PFSK-1 (cell line): ENCODE measurements around the gene CASS4.

Experiments
- FOXP2 ChIP-seq: optimal IDR thresholded peaks from 2 replicates; pipeline ENCODE3; 2011; ENCODE audit warnings: borderline replicate concordance, control low read depth, inconsistent platforms; ENCODE audit not compliant: insufficient read depth; ENCODE audit errors: extremely low read length, extremely low read depth
- POLR2AphosphoS5 ChIP-seq: IDR thresholded peaks from 2 replicates; pipeline ENCODE4 v1.6.1; 2012; ENCODE audit warnings: low read depth, mild to moderate bottlenecking, control low read depth, low read length, moderate library complexity
- REST ChIP-seq, 2 experiments: IDR thresholded peaks; 2 replicates each; pipeline versions ENCODE4 v1.6.1 to v1.8.0; 2011 to 2012; ENCODE audit warnings: low read depth in 2 of 2, low read length in 2 of 2, control low read depth in 1 of 2, inconsistent platforms in 1 of 2, mild to moderate bottlenecking in 1 of 2, moderate library complexity in 1 of 2; ENCODE audit not compliant: insufficient read depth in 1 of 2
- SIN3A ChIP-seq: IDR thresholded peaks from 2 replicates; pipeline ENCODE4 v1.6.1; 2012; ENCODE audit warnings: mild to moderate bottlenecking, low read length, moderate library complexity, borderline replicate concordance; ENCODE audit not compliant: insufficient read depth
- TAF1 ChIP-seq: IDR thresholded peaks from 2 replicates; pipeline ENCODE4 v1.6.1; 2012; ENCODE audit warnings: low read length, control low read depth, borderline replicate concordance; ENCODE audit not compliant: insufficient read depth

CASS4 gene

GRCh38 chr20:56378386-56378785 lies 33.7 kb upstream of the CASS4 start:
- TF ChIP-seq REST (IDR thresholded peaks at IDR 0.05; ENCODE audit: insufficient read depth in 1 of 2, low read depth in 2 of 2, low read length in 2 of 2) (no peak), TAF1 (no peak)

GRCh38 chr20:56380375-56380774 lies 31.7 kb upstream of the CASS4 start:
- TF ChIP-seq REST (IDR thresholded peaks at IDR 0.05; ENCODE audit: insufficient read depth in 1 of 2, low read depth in 2 of 2, low read length in 2 of 2) (no peak), TAF1 (no peak), FOXP2 (no peak), SIN3A (no peak), POLR2AphosphoS5 (no peak)

- TF ChIP-seq TAF1 = no peak
Observed at GRCh38 chr20:56381501-56381900, 30.6 kb upstream of the CASS4 start.

- no peak for TF ChIP-seq REST (IDR thresholded peaks at IDR 0.05; ENCODE audit: insufficient read depth in 1 of 2, low read depth in 2 of 2, low read length in 2 of 2)
- TF ChIP-seq POLR2AphosphoS5 = no peak
- TF ChIP-seq TAF1 = no peak
- TF ChIP-seq SIN3A = no peak
- no peak for TF ChIP-seq FOXP2
Observed at GRCh38 chr20:56382696-56383095, 29.4 kb upstream of the CASS4 start.

GRCh38 chr20:56383334-56383733 lies 28.7 kb upstream of the CASS4 start:
- TF ChIP-seq FOXP2 = no peak
- no peak for TF ChIP-seq POLR2AphosphoS5
- no peak for TF ChIP-seq TAF1
- TF ChIP-seq REST (IDR thresholded peaks at IDR 0.05; ENCODE audit: insufficient read depth in 1 of 2, low read depth in 2 of 2, low read length in 2 of 2) = no peak
- TF ChIP-seq SIN3A = no peak

- no peak for TF ChIP-seq POLR2AphosphoS5
- no peak for TF ChIP-seq SIN3A
- no peak for TF ChIP-seq FOXP2
- TF ChIP-seq TAF1 = no peak
- no peak for TF ChIP-seq REST (IDR thresholded peaks at IDR 0.05; ENCODE audit: insufficient read depth in 1 of 2, low read depth in 2 of 2, low read length in 2 of 2)
Observed at GRCh38 chr20:56385130-56385529, 26.9 kb upstream of the CASS4 start.
